SK-N-SH treated with all-trans-retinoic acid at 6 μM for 48 hours (cell line): ENCODE results near the gene CALML5.
"Not testable (repeated sequence)": the region's sequence is repeated elsewhere in the genome, so short reads cannot be mapped to it uniquely, and the experiment has no call there.

Source experiments
- ATAC-seq: fragments of 200-7000 bp; cut with Tn5 transposase; 3 replicates; pipeline ENCODE4 v1.9.1; 2020; ENCODE audit warnings: mild to moderate bottlenecking, moderate library complexity
- CREB5 ChIP-seq: fragments of 250-450 bp; sonication (Bioruptor Pico); IDR thresholded peaks from 2 replicates; pipeline ENCODE4 v1.5.1; 2020; ENCODE audit warnings: low read depth, mild to moderate bottlenecking, moderate library complexity
- CSRNP3 ChIP-seq: fragments of 250-450 bp; sonication (Bioruptor Pico); IDR thresholded peaks from 2 replicates; pipeline ENCODE4 v1.5.1; 2021; ENCODE audit warnings: mild to moderate bottlenecking, moderate library complexity
- GLIS3 ChIP-seq: fragments of 250-450 bp; sonication (Bioruptor Pico); IDR thresholded peaks from 2 replicates; pipeline ENCODE4 v1.5.0; 2020; ENCODE audit warnings: mild to moderate bottlenecking, moderate library complexity
- ISL1 ChIP-seq: fragments of 250-450 bp; sonication (Bioruptor Pico); IDR thresholded peaks from 2 replicates; pipeline ENCODE4 v2.1.2; 2022; ENCODE audit warnings: mild to moderate bottlenecking, moderate library complexity
- OSR1 ChIP-seq: fragments of 250-450 bp; sonication (Bioruptor Pico); IDR thresholded peaks from 2 replicates; pipeline ENCODE4 v1.8.0; 2022; ENCODE audit warnings: moderate library complexity, mild to moderate bottlenecking, inconsistent platforms
- PATZ1 ChIP-seq: fragments of 250-450 bp; sonication (Bioruptor Pico); IDR thresholded peaks from 2 replicates; pipeline ENCODE4 v1.8.0; 2020; ENCODE audit warnings: mild to moderate bottlenecking, moderate library complexity, borderline replicate concordance
- POU6F1 ChIP-seq: fragments of 250-450 bp; sonication (Bioruptor Pico); IDR thresholded peaks from 2 replicates; pipeline ENCODE4 v1.8.0; 2021; ENCODE audit warnings: low read depth, mild to moderate bottlenecking, moderate library complexity, borderline replicate concordance
- TCF4 ChIP-seq: fragments of 250-450 bp; sonication (Bioruptor Pico); IDR thresholded peaks from 2 replicates; pipeline ENCODE4 v1.8.0; 2021; ENCODE audit warnings: mild to moderate bottlenecking, moderate library complexity, borderline replicate concordance
- TOX ChIP-seq: fragments of 250-450 bp; sonication (Bioruptor Pico); IDR thresholded peaks from 2 replicates; pipeline ENCODE4 v1.8.0; 2021; ENCODE audit warnings: mild to moderate bottlenecking, moderate library complexity, borderline replicate concordance
- TSHZ2 ChIP-seq: fragments of 250-450 bp; sonication (Bioruptor Pico); IDR thresholded peaks from 2 replicates; pipeline ENCODE4 v1.5.0; 2020; ENCODE audit warnings: mild to moderate bottlenecking, moderate library complexity
- ZNF565 ChIP-seq: fragments of 450-650 bp; formaldehyde crosslinking; conservative IDR thresholded peaks from 2 replicates; pipeline ENCODE4 v1.5.0; 2020; ENCODE audit warnings: low read depth, mild to moderate bottlenecking, moderate library complexity
- ZNF8 ChIP-seq: fragments of 450-650 bp; formaldehyde crosslinking; IDR thresholded peaks from 2 replicates; pipeline ENCODE4 v1.5.0; 2020; ENCODE audit warnings: mild to moderate bottlenecking, moderate library complexity

CALML5 gene

GRCh38 chr10:5476918-5477525 lies 22.3 kb downstream of the CALML5 start (continued):
- no peak for TF ChIP-seq CSRNP3 (CRISPR knock-in tag)
- TF ChIP-seq TSHZ2 (CRISPR knock-in tag), result no peak
- TF ChIP-seq TCF4, result no peak
- no peak for TF ChIP-seq CREB5
- no peak for TF ChIP-seq TOX
- TF ChIP-seq ISL1 (CRISPR knock-in tag), result no peak

- not testable (repeated sequence) for ATAC-seq
Measured at GRCh38 chr10:5475974-5476807, 23.2 kb downstream of the CALML5 start.

GRCh38 chr10:5475088-5475487 lies 24.3 kb downstream of the CALML5 start:
- ATAC-seq, result not testable (repeated sequence)

- ATAC-seq, result not testable (repeated sequence)
Measured at GRCh38 chr10:5474642-5475041, 24.7 kb downstream of the CALML5 start.

- no peak for TF ChIP-seq ZNF8
- TF ChIP-seq POU6F1, result no peak
- TF ChIP-seq ZNF565, result no peak
- TF ChIP-seq ISL1 (CRISPR knock-in tag), result no peak
- TF ChIP-seq PATZ1 (CRISPR knock-in tag), result no peak
- TF ChIP-seq CSRNP3 (CRISPR knock-in tag), result no peak
- no peak for TF ChIP-seq TOX
- no peak for TF ChIP-seq CREB5
- TF ChIP-seq OSR1 (CRISPR knock-in tag), result no peak
- TF ChIP-seq GLIS3 (CRISPR knock-in tag), result no peak
- no peak for TF ChIP-seq TSHZ2 (CRISPR knock-in tag)
- no peak for ATAC-seq
Measured at GRCh38 chr10:5470062-5470751, 29.2 kb downstream of the CALML5 start.
